Activated effector memory CD4-positive, alpha-beta T cell treated with Interleukin-2 at 50 U/mL for 16 hours (primary cell): Measurements from ENCODE around the gene ZNF521.

Experiments used
- DNase-seq: peaks from one replicate; pipeline ENCODE4 v3.0.0-alpha.2; 2020

Gene ZNF521

GRCh38 chr18:25016666-25017065 is 335.3 kb downstream of the ZNF521 start:
- no peak for DNase-seq

- no peak for DNase-seq
Measured at GRCh38 chr18:25016181-25016580, 335.8 kb downstream of the ZNF521 start.
